GM21786 (cell line): Measurements from ENCODE around the gene C1QTNF8.
"Not testable (repeated sequence)": the region's sequence is repeated elsewhere in the genome, so short reads cannot be mapped to it uniquely, and the experiment has no call there.

ENCODE experiments used
- ATAC-seq: cut with Tn5 transposase; IDR thresholded peaks from one replicate; pipeline ENCODE4 v1.9.1; 2021; ENCODE audit not compliant: unreplicated experiment

C1QTNF8 gene

GRCh38 chr16:1094601-1095449 is 1.2 kb downstream of the C1QTNF8 start:
- no peak for ATAC-seq

GRCh38 chr16:1094124-1094479 is 1.9 kb downstream of the C1QTNF8 start:
- no peak for ATAC-seq

GRCh38 chr16:1093284-1094123 is 2.5 kb downstream of the C1QTNF8 start:
- no peak for ATAC-seq

GRCh38 chr16:1092685-1093283 is 3.3 kb downstream of the C1QTNF8 start:
- ATAC-seq = not testable (repeated sequence)

GRCh38 chr16:1091992-1092552 is 4.0 kb downstream of the C1QTNF8 start:
- ATAC-seq = no peak

GRCh38 chr16:1090620-1091587 is 5.1 kb downstream of the C1QTNF8 start:
- ATAC-seq = no peak

GRCh38 chr16:1089822-1090619 is 6.0 kb downstream of the C1QTNF8 start:
- ATAC-seq = no peak

- no peak for ATAC-seq
These were observed 6.6 kb downstream of the C1QTNF8 start for GRCh38 chr16:1089439-1089821.

GRCh38 chr16:1088295-1089170 is 7.5 kb downstream of the C1QTNF8 start:
- ATAC-seq = no peak

GRCh38 chr16:1086443-1086842 is 9.6 kb downstream of the C1QTNF8 start:
- not testable (repeated sequence) for ATAC-seq

GRCh38 chr16:1084971-1085370 is 11.1 kb downstream of the C1QTNF8 start:
- no peak for ATAC-seq

- no peak for ATAC-seq
These were observed 12.9 kb downstream of the C1QTNF8 start for GRCh38 chr16:1082952-1083675.

- no peak for ATAC-seq
These were observed 13.6 kb downstream of the C1QTNF8 start for GRCh38 chr16:1082266-1082951.

- no peak for ATAC-seq
These were observed 14.2 kb downstream of the C1QTNF8 start for GRCh38 chr16:1081734-1082265.

- ATAC-seq = no peak
These were observed 15.0 kb downstream of the C1QTNF8 start for GRCh38 chr16:1080801-1081733.
